SU-DHL-6 (cell line): ENCODE measurements around the gene LECT2.

Experiments
- H2AFZ ChIP-seq: fragments of 200-600 bp; sonication (generic); 2 replicates; pipeline ENCODE4 v1.6.1; 2014; ENCODE audit warnings: low read depth, mild to moderate bottlenecking, moderate library complexity, mixed read lengths, antibody characterized with exemption, low read length; ENCODE audit not compliant: severe bottlenecking
- H3F3A ChIP-seq: fragments of 200-600 bp; shearing (Covaris generic); 2 replicates; pipeline ENCODE4 v1.6.0; 2016; ENCODE audit warnings: antibody characterized with exemption, mild to moderate bottlenecking; ENCODE audit not compliant: insufficient read depth
- H3K27ac ChIP-seq: fragments of 200-600 bp; sonication (generic); 2 replicates; pipeline ENCODE4 v1.5.1; 2016; ENCODE audit warnings: low read depth, mild to moderate bottlenecking, low read length, moderate library complexity, mixed read lengths
- H3K27me3 ChIP-seq: fragments of 200-600 bp; sonication (generic), shearing (Covaris generic); 2 replicates; pipeline ENCODE4 v1.6.0; 2014; ENCODE audit warnings: mild to moderate bottlenecking, low read length
- H3K36me3 ChIP-seq: fragments of 200-600 bp; sonication (generic); 2 replicates; pipeline ENCODE4 v1.6.1; 2014; ENCODE audit warnings: mild to moderate bottlenecking, low read length, mixed read lengths
- H3K4me2 ChIP-seq: fragments of 300-600, 200-600 bp; shearing (Covaris generic), sonication (generic); 2 replicates; pipeline ENCODE4 v1.6.0; 2014; ENCODE audit warnings: low read length, low read depth, mild to moderate bottlenecking; ENCODE audit not compliant: poor library complexity, severe bottlenecking
- H3K4me3 ChIP-seq: fragments of 200-600 bp; sonication (generic); 2 replicates; pipeline ENCODE4 v1.5.1; 2014; ENCODE audit warnings: antibody characterized with exemption, low read length, mild to moderate bottlenecking, mixed read lengths; ENCODE audit not compliant: insufficient read depth, poor library complexity, severe bottlenecking
- H3K79me2 ChIP-seq: fragments of 200-600 bp; sonication (generic); 2 replicates; pipeline ENCODE4 v1.6.1; 2014; ENCODE audit warnings: mild to moderate bottlenecking, low read length, moderate library complexity; ENCODE audit not compliant: insufficient read depth
- H3K9ac ChIP-seq: fragments of 200-600 bp; sonication (generic); 2 replicates; pipeline ENCODE4 v1.7.0; 2014; ENCODE audit warnings: mild to moderate bottlenecking, low read length
- H3K9me2 ChIP-seq: fragments of 200-600 bp; sonication (generic); replicated peaks from 2 replicates; pipeline ENCODE4 v1.6.1; 2014; ENCODE audit warnings: low read length; ENCODE audit not compliant: insufficient read depth
- H3K9me3 ChIP-seq: fragments of 200-600 bp; sonication (generic); 2 replicates; pipeline ENCODE4 v1.6.1; 2014; ENCODE audit warnings: low read length, mixed read lengths; ENCODE audit not compliant: insufficient read depth
- H4K20me1 ChIP-seq: fragments of 200-600 bp; sonication (generic); 2 replicates; pipeline ENCODE4 v1.6.1; 2014; ENCODE audit warnings: low read depth, mild to moderate bottlenecking, antibody characterized with exemption, low read length, moderate library complexity, mixed read lengths
- CTCF ChIP-seq: fragments of 200-600 bp; sonication (generic); IDR thresholded peaks from one replicate; pipeline ENCODE4 v1.5.1; 2017; ENCODE audit warnings: antibody characterized with exemption, mild to moderate bottlenecking, low read length, moderate library complexity; ENCODE audit not compliant: insufficient read depth, poor library complexity, severe bottlenecking
- EZH2phosphoT487 ChIP-seq: fragments of 200-600 bp; sonication (generic), shearing (Covaris generic); conservative IDR thresholded peaks from 2 replicates; pipeline ENCODE4 v1.6.1; 2018; ENCODE audit warnings: mild to moderate bottlenecking, antibody characterized with exemption, low read length, moderate library complexity, mixed read lengths

Gene LECT2

GRCh38 chr5:135966790-135967189, 12.0 kb upstream of the LECT2 start:
- Histone ChIP-seq H2AFZ (no peak overlapping the region), H3K36me3 (no peaks in the 10 kb centered on the region), H3K9me2 (no peaks in the 10 kb centered on the region), H3K4me3 (no peak overlapping the region), H3K9ac (no peak overlapping the region), H3F3A (no peaks in the 10 kb centered on the region), H3K79me2 (no peaks in the 10 kb centered on the region), H3K27me3 (no peaks in the 10 kb centered on the region), H4K20me1 (no peaks in the 10 kb centered on the region), H3K9me3 (no peaks in the 10 kb centered on the region), H3K27ac (no peak overlapping the region), H3K4me2 (no peak overlapping the region)
- TF ChIP-seq CTCF (no peak), EZH2phosphoT487 (no peak)

- Histone ChIP-seq H3K27me3 (no peaks in the 10 kb centered on the region), H3K4me2 (no peak overlapping the region), H3K4me3 (no peak overlapping the region), H3K9me3 (no peaks in the 10 kb centered on the region), H2AFZ (no peak overlapping the region), H3K27ac (no peak overlapping the region), H4K20me1 (no peaks in the 10 kb centered on the region), H3K9me2 (no peaks in the 10 kb centered on the region), H3K9ac (no peak overlapping the region), H3K79me2 (no peaks in the 10 kb centered on the region), H3F3A (no peaks in the 10 kb centered on the region), H3K36me3 (no peaks in the 10 kb centered on the region)
- no peak for TF ChIP-seq EZH2phosphoT487
- no peak for TF ChIP-seq CTCF
These were observed 11.4 kb upstream of the LECT2 start for GRCh38 chr5:135966165-135966564.

- no peaks in the 10 kb centered on the region for H4K20me1 ChIP-seq
- no peaks in the 10 kb centered on the region for H3K79me2 ChIP-seq
- no peak for TF ChIP-seq EZH2phosphoT487
- H3K9ac ChIP-seq, result no peak overlapping the region
- H3K4me2 ChIP-seq, result no peak overlapping the region
- no peaks in the 10 kb centered on the region for H3K36me3 ChIP-seq
- H3K27me3 ChIP-seq, result no peaks in the 10 kb centered on the region
- no peak overlapping the region for H3K4me3 ChIP-seq
- no peaks in the 10 kb centered on the region for H3F3A ChIP-seq
- H3K27ac ChIP-seq, result no peak overlapping the region
- no peaks in the 10 kb centered on the region for H3K9me2 ChIP-seq
- H2AFZ ChIP-seq, result no peak overlapping the region
- no peaks in the 10 kb centered on the region for H3K9me3 ChIP-seq
These were observed 10.7 kb upstream of the LECT2 start for GRCh38 chr5:135965504-135965903.

- Histone ChIP-seq H3F3A (no peaks in the 10 kb centered on the region), H3K9me3 (no peaks in the 10 kb centered on the region), H3K9ac (no peak overlapping the region), H3K4me3 (no peak overlapping the region), H3K79me2 (no peaks in the 10 kb centered on the region), H4K20me1 (no peaks in the 10 kb centered on the region), H3K9me2 (no peaks in the 10 kb centered on the region), H2AFZ (no peak overlapping the region), H3K36me3 (no peaks in the 10 kb centered on the region), H3K4me2 (no peak overlapping the region), H3K27me3 (no peaks in the 10 kb centered on the region), H3K27ac (no peak overlapping the region)
- TF ChIP-seq EZH2phosphoT487 (no peak), CTCF (no peak)
These were observed 10.0 kb upstream of the LECT2 start for GRCh38 chr5:135964670-135965320.
